HL-60/S4 treated with retinoic acid at 250 ng/mL for 4 days and 3 days (cell line): ENCODE measurements around the gene AKAP8L.

Experiments
- in situ Hi-C: fragments of 300-500 bp; cut with MboI; formaldehyde crosslinking; loops from 2 replicates; pipeline ENCODE4 v1.7.0; 2022; ENCODE audit warnings: low sequenced_read_pairs

Gene AKAP8L

GRCh38 chr19:15449620-15450527 lies 31.1 kb upstream of the AKAP8L start, which contains the start of gene WIZ:
WIZ (minus strand) TSS chr19:15449956; CDS start chr19:15448307, 1,649 bp downstream.
- in situ Hi-C loops, result no loop called here

- in situ Hi-C loops, result no loop called here
These were observed 30.2 kb upstream of the AKAP8L start for GRCh38 chr19:15448778-15449619.

GRCh38 chr19:15448044-15448777 lies 29.4 kb upstream of the AKAP8L start:
- in situ Hi-C loops, result no loop called here

- in situ Hi-C loops, result no loop called here
These were observed 28.3 kb upstream of the AKAP8L start for GRCh38 chr19:15447057-15447456.

GRCh38 chr19:15445807-15446376 lies 27.1 kb upstream of the AKAP8L start:
- in situ Hi-C loops, result no loop called here

GRCh38 chr19:15445227-15445605 lies 26.4 kb upstream of the AKAP8L start:
- in situ Hi-C loops, result no loop called here

GRCh38 chr19:15444505-15445226 lies 25.9 kb upstream of the AKAP8L start:
- in situ Hi-C loops, result no loop called here

GRCh38 chr19:15443838-15444237 lies 25.1 kb upstream of the AKAP8L start:
- in situ Hi-C loops, result no loop called here

- in situ Hi-C loops, result no loop called here
These were observed 24.5 kb upstream of the AKAP8L start for GRCh38 chr19:15443325-15443724.

GRCh38 chr19:15442142-15442920 lies 23.5 kb upstream of the AKAP8L start:
- in situ Hi-C loops, result no loop called here

GRCh38 chr19:15441317-15441716 lies 22.5 kb upstream of the AKAP8L start:
- in situ Hi-C loops, result no loop called here

GRCh38 chr19:15439821-15440641 lies 21.2 kb upstream of the AKAP8L start:
- in situ Hi-C loops, result no loop called here

- in situ Hi-C loops, result no loop called here
These were observed 20.5 kb upstream of the AKAP8L start for GRCh38 chr19:15439078-15439799.

- in situ Hi-C loops, result no loop called here
These were observed 19.8 kb upstream of the AKAP8L start for GRCh38 chr19:15438577-15438976.

- in situ Hi-C loops, result no loop called here
These were observed 19.3 kb upstream of the AKAP8L start for GRCh38 chr19:15438124-15438496.

- in situ Hi-C loops, result no loop called here
These were observed 18.8 kb upstream of the AKAP8L start for GRCh38 chr19:15437355-15438123.

- in situ Hi-C loops, result no loop called here
These were observed 18.0 kb upstream of the AKAP8L start for GRCh38 chr19:15436826-15437110.
